B cell (primary cell): ENCODE results near the gene LRRC36. TPM values are rescaled to one million over a fixed set of nuclear protein-coding genes. Genes with fewer than 3 reads are reported as not detected.

Experiments
- ATAC-seq: fragments of 200-7000 bp; cut with Tn5 transposase; one replicate; pipeline ENCODE4 v1.10.0; 2021; ENCODE audit warnings: low read depth, mild to moderate bottlenecking, moderate number of reproducible peaks, moderate library complexity
- CTCF ChIA-PET: fragments of 350-600 bp; sonication (Branson Sonifier 250); formaldehyde crosslinking; loops from one replicate; lab custom pipeline; 2021; ENCODE audit warnings: antibody characterized with exemption, inconsistent platforms; lab: Charles Lee
- POLR2A ChIA-PET: fragments of 350-600 bp; sonication (Branson Sonifier 250); formaldehyde crosslinking; loops from one replicate; lab custom pipeline; 2021; ENCODE audit warnings: antibody characterized with exemption; lab: Charles Lee
- DNase-seq: peaks from one replicate; pipeline ENCODE4 v3.0.0; 2013
- H2AFZ ChIP-seq: 2 replicates; pipeline ENCODE4 v1.6.1; 2012; ENCODE audit warnings: mild to moderate bottlenecking, low read depth, low read length; ENCODE audit not compliant: insufficient read depth, poor library complexity, severe bottlenecking
- H3K27ac ChIP-seq, 2 donors: 1 replicate in 1 of 2; 2 replicates in 1 of 2; pipeline ENCODE4 v1.5.1; 2012 to 2013; ENCODE audit warnings: low read length in 2 of 2, mild to moderate bottlenecking in 2 of 2, moderate library complexity in 1 of 2
- H3K27me3 ChIP-seq, 4 experiments: fragments of 200-600 bp in 1 of 4; sonication (generic) in 1 of 4; replicated peaks in 1 of 4; 1 replicate in 2 of 4; 2 replicates in 2 of 4; pipeline versions ENCODE4 v1.6.1 to v1.7.0; 2013 to 2016; ENCODE audit warnings: low read length in 3 of 4, mild to moderate bottlenecking in 2 of 4, mixed read lengths in 1 of 4, moderate library complexity in 1 of 4; ENCODE audit not compliant: insufficient read depth in 4 of 4, control insufficient read depth in 3 of 4; ENCODE audit errors: control extremely low read depth in 1 of 4
- H3K36me3 ChIP-seq, 2 experiments: replicated peaks in 1 of 2; 1 replicate in 1 of 2; 2 replicates in 1 of 2; pipeline versions ENCODE4 v1.6.1 to v1.7.1; 2013; ENCODE audit warnings: low read length in 1 of 2; ENCODE audit not compliant: insufficient read depth in 2 of 2, control insufficient read depth in 1 of 2; ENCODE audit errors: control extremely low read depth in 1 of 2, extremely low read depth in 1 of 2
- H3K4me1 ChIP-seq, 2 donors: fragments of 200-600 bp in 1 of 2; sonication (generic) in 1 of 2; 1 replicate in 1 of 2; 2 replicates in 1 of 2; pipeline versions ENCODE4 v1.5.1 to v1.6.1; 2013 to 2017; ENCODE audit warnings: low read length in 2 of 2; ENCODE audit not compliant: control insufficient read depth in 2 of 2, insufficient read depth in 2 of 2
- H3K4me2 ChIP-seq: replicated peaks from 2 replicates; pipeline ENCODE3; 2012; ENCODE audit warnings: mild to moderate bottlenecking, low read depth, low read length; ENCODE audit not compliant: poor library complexity, severe bottlenecking
- H3K4me3 ChIP-seq, 5 experiments: fragments of 200-600 bp in 1 of 5; sonication (generic) in 1 of 5; 1 replicate in 3 of 5; 2 replicates in 2 of 5; pipeline versions ENCODE4 v1.5.1 to v1.7.0; 2011 to 2016; ENCODE audit warnings: low read length in 4 of 5, mild to moderate bottlenecking in 4 of 5, low read depth in 2 of 5, control low read depth in 1 of 5, moderate library complexity in 1 of 5; ENCODE audit not compliant: insufficient read depth in 1 of 5; ENCODE audit errors: control extremely low read depth in 1 of 5, extremely low read depth in 1 of 5
- H3K79me2 ChIP-seq: fragments of 200-600 bp; sonication (generic); one replicate; pipeline ENCODE4 v1.6.0; 2016; ENCODE audit warnings: low read length; ENCODE audit not compliant: control insufficient read depth, insufficient read depth
- H3K9ac ChIP-seq: fragments of 200-600 bp; sonication (generic); 2 replicates; pipeline ENCODE4 v1.6.1; 2017; ENCODE audit warnings: mild to moderate bottlenecking, low read length, moderate library complexity
- H3K9me3 ChIP-seq, 3 donors: one replicate each; pipeline versions ENCODE4 v1.6.1 to v1.7.1; 2013; ENCODE audit warnings: low read length in 2 of 3; ENCODE audit not compliant: control insufficient read depth in 2 of 3, insufficient read depth in 1 of 3; ENCODE audit errors: control extremely low read depth in 1 of 3
- H4K20me1 ChIP-seq: 2 replicates; pipeline ENCODE4 v1.6.0; 2012; ENCODE audit warnings: mild to moderate bottlenecking, low read length; ENCODE audit not compliant: insufficient read depth, control insufficient read depth, poor library complexity, severe bottlenecking
- H3K27ac Mint-ChIP-seq: one replicate; pipeline ENCODE4 v1.8.0; 2021; ENCODE audit warnings: mixed read lengths
- H3K27me3 Mint-ChIP-seq: one replicate; pipeline ENCODE4 v1.8.0; 2021; ENCODE audit warnings: mixed read lengths
- H3K4me1 Mint-ChIP-seq: one replicate; pipeline ENCODE4 v1.8.0; 2021; ENCODE audit warnings: mixed read lengths
- H3K4me3 Mint-ChIP-seq: one replicate; pipeline ENCODE4 v1.8.0; 2021; ENCODE audit warnings: mixed read lengths
- H3K9me3 Mint-ChIP-seq: one replicate; pipeline ENCODE4 v1.8.0; 2022; ENCODE audit warnings: mixed read lengths; ENCODE audit not compliant: insufficient read depth
- EZH2 ChIP-seq: IDR thresholded peaks from 2 replicates; pipeline ENCODE4 v1.6.1; 2012; ENCODE audit warnings: borderline replicate concordance, low read depth, mild to moderate bottlenecking, moderate library complexity, low read length; ENCODE audit not compliant: insufficient read depth, poor library complexity, severe bottlenecking
- WGBS: methylation state at CpG from one replicate; pipeline ENCODE4 v1.1.5; 2013; ENCODE audit warnings: missing lambda C conversion rate; ENCODE audit not compliant: insufficient coverage; 5-methylcytosine and 5-hydroxymethylcytosine counted together
- intact Hi-C: fragments of 100-400 bp; cut with micrococcal nuclease; formaldehyde crosslinking; loops from one replicate; pipeline ENCODE4 v1.10.0; 2022
- polyA plus RNA-seq: library from polyadenylated mRNA; depleted of rRNA; stranded (reverse); fragments of >200 nt; gene quantifications from 2 replicates; pipeline ENCODE4 v1.2.3, GENCODE V29; 2012
- total RNA-seq, 2 donors: library from RNA; stranded (reverse); fragments of 120-200 nt in 1 of 2; gene quantifications; 1 replicate in 1 of 2; 2 replicates in 1 of 2; pipeline versions ENCODE4 v1.2.3 to v1.2.4, GENCODE V29; 2013 to 2022
- TF ChIP-seq, protein P1 (sequence below): fragments of 200-600 bp; IDR thresholded peaks from one replicate; pipeline ENCODE4 v1.8.0; 2022; ENCODE audit warnings: antibody characterized with exemption, mild to moderate bottlenecking

The LRRC36 gene
- total and polyA plus RNA-seq, 2 donors (not counting 1 experiment from before 2014, with no cell fraction given), result 0.98 TPM; not detected in 1

GRCh38 chr16:67426950-67427349, 100.3 kb downstream of the LRRC36 start:
- Histone ChIP-seq H3K27me3 (peaks cover 0 to 47% (median 17%) of the 10 kb centered on the region in 4 experiments), H2AFZ (no peak overlapping the region), H3K9ac (no peak overlapping the region), H3K9me3 (no peaks in the 10 kb centered on the region), H3K36me3 (no peaks in the 10 kb centered on the region), H4K20me1 (no peaks in the 10 kb centered on the region), H3K4me2 (no peak overlapping the region), H3K4me1 (peaks cover 16 to 17% of the 10 kb centered on the region in 2 donors), H3K79me2 (no peaks in the 10 kb centered on the region), H3K4me3 (no peak overlapping the region), H3K27ac (no peak overlapping the region)
- intact Hi-C loops, result no loop called here
- DNase-seq, result no peak
- peaks cover 9% of the 10 kb centered on the region for H3K4me1 Mint-ChIP-seq
- H3K9me3 Mint-ChIP-seq, result no peaks in the 10 kb centered on the region
- POLR2A ChIA-PET, result interaction anchor here (0.6 kb wide), 1 partner anchor 38 kb away, joined by 3 read pairs; no protein-coding TSS in a partner anchor
- TF ChIP-seq EZH2, result no peak
- TF ChIP-seq, protein P1, sequence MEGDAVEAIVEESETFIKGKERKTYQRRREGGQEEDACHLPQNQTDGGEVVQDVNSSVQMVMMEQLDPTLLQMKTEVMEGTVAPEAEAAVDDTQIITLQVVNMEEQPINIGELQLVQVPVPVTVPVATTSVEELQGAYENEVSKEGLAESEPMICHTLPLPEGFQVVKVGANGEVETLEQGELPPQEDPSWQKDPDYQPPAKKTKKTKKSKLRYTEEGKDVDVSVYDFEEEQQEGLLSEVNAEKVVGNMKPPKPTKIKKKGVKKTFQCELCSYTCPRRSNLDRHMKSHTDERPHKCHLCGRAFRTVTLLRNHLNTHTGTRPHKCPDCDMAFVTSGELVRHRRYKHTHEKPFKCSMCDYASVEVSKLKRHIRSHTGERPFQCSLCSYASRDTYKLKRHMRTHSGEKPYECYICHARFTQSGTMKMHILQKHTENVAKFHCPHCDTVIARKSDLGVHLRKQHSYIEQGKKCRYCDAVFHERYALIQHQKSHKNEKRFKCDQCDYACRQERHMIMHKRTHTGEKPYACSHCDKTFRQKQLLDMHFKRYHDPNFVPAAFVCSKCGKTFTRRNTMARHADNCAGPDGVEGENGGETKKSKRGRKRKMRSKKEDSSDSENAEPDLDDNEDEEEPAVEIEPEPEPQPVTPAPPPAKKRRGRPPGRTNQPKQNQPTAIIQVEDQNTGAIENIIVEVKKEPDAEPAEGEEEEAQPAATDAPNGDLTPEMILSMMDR, result no peak
- CTCF ChIA-PET, result interaction anchor here (0.8 to 4.1 kb wide), 11 partner anchors 9 to 218 kb away, joined by 3 to 81 read pairs (median 10); partner anchors contain the start of genes CARMIL2 and ZDHHC1
- no peak for ATAC-seq
- peaks cover 54% of the 10 kb centered on the region for H3K27me3 Mint-ChIP-seq
- H3K27ac Mint-ChIP-seq, result peak overlapping the region; percentile 29
- 81% methylated on average over 7 of the region's 7 CpGs for WGBS
- H3K4me3 Mint-ChIP-seq, result no peak overlapping the region

DNA sequence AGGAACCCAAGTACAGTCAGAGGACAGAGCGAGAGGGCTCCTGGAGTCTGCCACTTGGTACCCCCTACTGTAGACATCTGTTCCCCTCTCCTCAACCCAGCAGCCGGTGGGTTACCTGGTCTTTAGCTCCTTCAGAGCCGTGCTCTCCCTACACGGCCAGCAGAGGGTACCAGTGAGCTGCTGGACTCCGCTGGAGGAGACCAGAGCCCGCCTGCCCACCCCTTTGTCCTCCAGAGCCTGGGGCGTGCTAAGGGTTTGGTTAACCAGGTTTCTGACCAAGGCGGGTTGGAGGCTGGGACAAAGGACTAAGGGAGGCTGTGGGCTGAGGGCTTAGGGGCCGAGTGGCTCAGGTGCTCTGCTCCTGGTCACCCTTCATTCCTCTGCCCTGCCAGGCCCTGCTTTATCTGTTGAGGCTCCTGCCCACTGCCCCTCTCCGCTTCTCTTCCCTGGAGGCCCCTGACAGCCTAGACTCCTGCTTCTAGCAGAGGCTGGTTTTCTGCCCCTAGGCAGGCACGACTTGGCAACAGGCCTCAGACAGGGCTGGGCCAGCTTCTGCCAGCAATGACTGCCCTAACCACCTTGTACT, 101.6 kb downstream of the LRRC36 start:
- ATAC-seq, result peak; percentile 71
- peak; percentile 74 for DNase-seq
- Histone ChIP-seq H3K79me2 (no peaks in the 10 kb centered on the region), H3K27me3 (peaks cover 0 to 48% (median 17%) of the 10 kb centered on the region in 4 experiments), H3K36me3 (no peaks in the 10 kb centered on the region), H3K4me3 (no peak overlapping the region), H3K27ac (no peak overlapping the region), H3K9ac (no peak overlapping the region), H3K9me3 (no peaks in the 10 kb centered on the region), H3K4me1 (peaks cover 20 to 22% of the 10 kb centered on the region in 2 donors), H2AFZ (no peak overlapping the region), H3K4me2 (peak overlapping the region; percentile 30), H4K20me1 (no peaks in the 10 kb centered on the region)
- TF ChIP-seq, protein P1, result peak; percentile 79
- TF ChIP-seq EZH2, result no peak
- no peak overlapping the region for H3K4me3 Mint-ChIP-seq
- ChIA-PET CTCF (interaction anchor here (0.5 to 4.1 kb wide), 29 partner anchors 11 to 218 kb away, joined by 3 to 81 read pairs (median 5); partner anchors contain the start of genes ATP6V0D1 and ZDHHC1), POLR2A (no interaction called here)
- peaks cover 52% of the 10 kb centered on the region for H3K27me3 Mint-ChIP-seq
- no peak overlapping the region for H3K27ac Mint-ChIP-seq
- intact Hi-C loops, result loop anchor here (1.0 kb wide), 1 partner anchor 37 kb away; no protein-coding TSS in a partner anchor
- H3K4me1 Mint-ChIP-seq, result peaks cover 18% of the 10 kb centered on the region
- H3K9me3 Mint-ChIP-seq, result no peaks in the 10 kb centered on the region
- WGBS, result 21% methylated on average over 11 of the region's 11 CpGs
